Umbilical cord (tissue), 2 donors: ENCODE measurements around the gene PLPP2. TPM values are rescaled to one million over a fixed set of nuclear protein-coding genes. Genes with fewer than 3 reads are reported as not detected.
"Not testable (repeated sequence)": the region's sequence is repeated elsewhere in the genome, so short reads cannot be mapped to it uniquely, and the experiment has no call there.

Experiments
- DNase-seq: peaks from one replicate; pipeline ENCODE4 v3.0.0-alpha.2; 2015; ENCODE audit warnings: low spot score
- total RNA-seq: library from RNA; depleted of rRNA; stranded (reverse); fragments of >200 nt; gene quantifications from one replicate; pipeline ENCODE4 v1.2.3, GENCODE V29; 2014; ENCODE audit warnings: low replicate concordance; ENCODE audit not compliant: insufficient read depth

PLPP2 gene
- total RNA-seq, 1 donor from 2014 or later = 0.72 TPM

GRCh38 chr19:271856-272255 lies 19.3 kb downstream of the PLPP2 start:
- DNase-seq = no peak

GRCh38 chr19:270766-271318 lies 20.4 kb downstream of the PLPP2 start:
- not testable (repeated sequence) for DNase-seq

- DNase-seq = no peak
Observed at GRCh38 chr19:269241-269640, 22.0 kb downstream of the PLPP2 start.

- no peak for DNase-seq
Observed at GRCh38 chr19:262125-262524, 29.1 kb downstream of the PLPP2 start.

GRCh38 chr19:256804-257203 lies 34.4 kb downstream of the PLPP2 start:
- DNase-seq = not testable (repeated sequence)

- not testable (repeated sequence) for DNase-seq
Observed at GRCh38 chr19:252421-253186, 38.6 kb downstream of the PLPP2 start.

GRCh38 chr19:246551-246950 lies 44.7 kb downstream of the PLPP2 start:
- no peak for DNase-seq

- DNase-seq = not testable (repeated sequence)
Observed at GRCh38 chr19:245900-246299, 45.3 kb downstream of the PLPP2 start.

GRCh38 chr19:245457-245856 lies 45.7 kb downstream of the PLPP2 start:
- DNase-seq = no peak

Other genes starting within 250 kb of the PLPP2 start
- 6.7 TPM for gene OR4F17, start 184.3 kb downstream of the PLPP2 start, total RNA-seq
- gene MIER2, start 53.4 kb upstream of the PLPP2 start, total RNA-seq = 3.4 TPM
- 0.96 TPM for gene C2CD4C, start 117.7 kb upstream of the PLPP2 start, total RNA-seq
- gene SHC2, start 169.6 kb upstream of the PLPP2 start, total RNA-seq = 11.1 TPM
- 1.7 TPM for gene MADCAM1, start 205.1 kb upstream of the PLPP2 start, total RNA-seq
- 30.1 TPM for gene TPGS1, start 216.1 kb upstream of the PLPP2 start, total RNA-seq
- gene CDC34, start 240.4 kb upstream of the PLPP2 start, total RNA-seq = 74.9 TPM